GM19025 (cell line): ENCODE results near the gene CHST15.

Experiments used
- ATAC-seq: cut with Tn5 transposase; IDR thresholded peaks from one replicate; pipeline ENCODE4 v1.9.1; 2021; ENCODE audit warnings: mild to moderate bottlenecking, low read depth, moderate library complexity; ENCODE audit not compliant: unreplicated experiment

Gene CHST15

DNA sequence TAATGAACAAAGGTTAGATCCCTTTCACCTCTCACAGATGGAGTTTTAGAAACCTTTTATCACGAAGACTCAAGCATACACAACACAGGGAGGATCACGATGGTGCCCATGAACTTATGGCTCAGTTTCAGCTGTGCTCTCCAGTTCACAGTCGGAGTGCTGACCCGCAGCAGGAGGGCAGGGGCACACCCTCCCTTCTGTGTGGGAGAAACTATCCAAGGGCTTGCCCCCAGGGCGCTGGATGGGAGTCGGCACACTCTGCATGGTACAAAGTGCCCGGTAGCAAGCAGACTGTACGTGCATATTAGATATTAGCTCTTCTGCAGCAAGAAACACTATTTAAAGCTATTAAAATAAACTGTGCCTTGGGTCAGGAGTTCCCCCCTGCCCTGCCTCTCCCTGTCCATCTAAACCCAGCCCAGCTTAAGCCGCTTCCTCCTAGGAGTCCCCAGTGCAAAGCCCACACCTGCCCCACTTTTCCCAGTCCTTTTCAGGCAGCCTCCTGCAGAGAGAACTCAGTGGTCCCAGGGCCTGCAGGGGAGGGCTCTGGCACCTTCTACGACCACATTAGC, 76.5 kb downstream of the CHST15 start:
- no peak for ATAC-seq

DNA sequence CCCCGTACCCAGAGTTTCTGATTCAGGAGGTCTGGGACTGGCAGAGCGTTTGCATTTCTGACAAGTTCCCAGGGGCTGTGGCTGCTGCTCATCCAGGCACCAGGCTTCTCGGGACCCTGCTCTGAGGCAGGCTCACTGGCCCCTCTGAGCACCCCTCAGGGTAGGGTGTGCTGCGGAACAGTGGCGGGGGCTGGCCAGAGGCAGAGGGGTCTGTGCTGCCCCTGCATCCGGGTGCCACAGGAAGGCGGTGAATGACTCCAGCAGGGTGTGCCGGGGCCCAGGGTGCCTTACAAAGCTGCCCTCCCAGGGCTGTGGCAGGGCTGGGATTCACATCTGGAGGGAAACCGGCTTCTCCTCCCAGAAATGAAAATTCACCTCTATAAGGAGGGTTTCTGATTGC, 77.4 kb downstream of the CHST15 start:
- ATAC-seq: no peak

DNA sequence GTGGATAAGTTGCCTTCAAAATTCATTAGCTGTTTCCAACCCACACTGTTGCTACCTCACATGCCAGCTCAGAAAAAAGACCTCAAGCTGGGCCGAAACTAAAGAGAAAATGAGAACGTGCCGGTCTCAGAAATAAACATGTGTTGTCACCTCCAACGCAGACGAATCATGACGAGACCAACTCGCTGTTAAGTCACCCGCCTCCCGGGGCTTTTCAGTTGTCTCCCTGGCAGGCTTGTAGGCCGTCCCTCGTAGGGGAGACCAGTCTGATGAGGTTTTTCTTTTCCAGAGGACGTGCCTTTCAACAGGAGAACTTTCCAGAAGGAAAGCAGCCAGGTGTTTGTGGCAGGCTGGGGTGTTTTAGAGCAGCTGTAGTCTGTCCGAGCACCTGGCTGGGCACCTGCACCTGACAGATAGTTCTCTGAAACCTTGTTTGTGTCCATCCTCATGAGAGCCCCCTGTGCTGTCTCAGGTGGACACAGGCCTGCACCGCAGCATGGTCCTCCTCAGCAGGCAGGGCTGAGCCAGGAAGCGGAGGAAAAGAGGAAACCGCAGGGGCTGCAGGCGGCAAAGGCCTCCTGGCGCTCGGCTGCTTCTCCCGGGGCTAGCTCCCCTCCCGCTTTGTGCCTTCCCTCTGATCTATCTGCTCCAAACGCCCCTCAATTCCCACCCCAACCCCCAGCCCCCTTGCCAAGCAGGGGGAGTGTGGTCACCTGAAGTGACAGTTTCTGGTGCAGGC, 78.8 kb downstream of the CHST15 start:
- no peak for ATAC-seq

DNA sequence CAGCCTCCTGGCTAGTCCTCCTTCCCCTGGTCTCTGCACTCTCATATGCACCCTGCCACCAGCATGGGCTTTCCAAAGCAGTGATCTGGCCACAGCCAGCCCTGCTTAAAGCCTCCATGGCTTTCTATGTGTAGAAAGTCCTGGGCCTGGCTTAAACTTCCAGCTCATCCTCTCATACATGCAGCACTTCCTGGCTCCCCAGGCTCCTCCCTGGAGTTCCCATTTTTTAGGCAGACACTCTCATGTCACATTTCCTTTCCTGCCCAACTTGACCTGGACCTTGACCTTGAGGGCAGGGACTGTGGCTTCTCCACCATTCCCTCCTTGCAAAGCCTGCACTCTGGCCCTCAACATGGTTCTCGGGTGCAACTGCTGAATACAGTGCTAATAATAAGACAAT, 79.5 kb downstream of the CHST15 start:
- ATAC-seq: no peak

DNA sequence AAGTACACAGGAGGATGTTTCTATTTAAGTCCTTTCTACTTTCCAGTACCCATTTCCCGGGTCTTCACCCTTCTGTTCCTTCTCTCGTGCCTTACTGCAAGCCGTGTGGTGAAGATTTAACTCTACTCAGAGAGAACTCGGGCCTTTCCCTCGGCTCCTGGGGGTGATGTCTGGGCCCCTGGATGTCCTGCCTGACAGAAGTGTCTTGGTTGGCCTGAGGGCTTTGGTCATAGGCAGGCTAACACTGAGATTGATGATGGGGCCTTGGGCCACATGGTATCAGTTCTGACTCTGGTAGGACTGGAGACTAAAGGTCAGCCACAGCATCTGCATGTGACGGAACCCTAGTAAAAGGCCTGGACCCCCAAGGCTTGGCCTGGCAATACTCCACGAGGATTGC, 80.4 kb downstream of the CHST15 start:
- ATAC-seq: no peak

DNA sequence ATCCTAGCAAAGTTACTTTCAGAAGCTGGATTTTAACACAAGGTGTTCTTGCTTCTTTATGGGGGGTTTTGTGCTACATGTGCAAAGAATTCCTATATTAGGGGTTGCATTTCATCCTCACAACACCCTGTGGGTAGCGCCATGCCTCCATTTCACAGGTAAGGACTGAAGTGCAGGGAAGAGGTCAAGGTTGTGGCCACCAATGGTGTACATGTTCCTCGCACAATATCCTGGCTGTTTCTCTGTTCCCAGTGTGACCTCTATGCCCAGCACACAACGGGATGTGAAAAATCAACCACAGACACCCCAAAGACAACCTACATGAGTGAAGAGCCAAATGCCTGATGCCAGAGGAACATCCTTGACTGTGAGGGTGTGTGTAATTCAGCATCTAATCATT, 80.8 kb downstream of the CHST15 start:
- no peak for ATAC-seq

DNA sequence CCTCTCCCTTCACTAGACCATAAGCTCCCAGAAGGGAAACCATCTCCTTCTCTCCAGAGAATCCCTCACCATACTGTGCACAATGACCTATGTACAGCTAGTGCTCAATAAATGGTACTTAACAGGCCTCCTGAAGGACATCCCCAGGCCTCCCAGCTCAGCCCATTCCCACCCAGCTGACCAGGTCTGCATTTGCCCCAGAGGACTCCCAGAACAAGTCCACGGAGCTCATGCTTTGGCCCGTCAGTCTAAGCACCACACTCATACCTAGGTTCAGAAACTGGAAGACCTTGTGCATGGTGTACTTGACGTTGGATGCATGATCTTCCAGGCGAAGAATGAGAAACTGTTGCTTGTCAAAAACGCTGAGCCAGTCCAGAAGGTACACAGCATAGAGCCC, 81.3 kb downstream of the CHST15 start:
- no peak for ATAC-seq

DNA sequence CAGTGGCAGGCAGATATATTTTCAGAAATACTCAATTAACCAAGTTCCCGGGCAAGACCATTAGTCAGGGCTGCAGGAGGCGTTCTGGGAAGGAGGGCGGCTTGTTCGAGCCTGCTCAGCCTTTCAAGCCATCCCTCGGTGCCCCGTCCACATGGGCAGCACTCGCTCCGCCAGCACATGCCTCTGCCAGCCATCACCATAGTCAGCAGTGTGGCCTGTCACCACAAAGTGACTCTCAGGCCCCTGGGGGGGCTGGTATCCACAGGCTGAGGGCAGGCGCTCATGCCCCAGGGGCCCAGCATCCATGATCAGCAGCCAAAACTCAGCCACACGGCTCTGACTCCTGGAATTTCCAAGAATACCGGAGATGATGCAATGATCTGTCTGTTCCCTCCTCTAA, 81.9 kb downstream of the CHST15 start:
- no peak for ATAC-seq

DNA sequence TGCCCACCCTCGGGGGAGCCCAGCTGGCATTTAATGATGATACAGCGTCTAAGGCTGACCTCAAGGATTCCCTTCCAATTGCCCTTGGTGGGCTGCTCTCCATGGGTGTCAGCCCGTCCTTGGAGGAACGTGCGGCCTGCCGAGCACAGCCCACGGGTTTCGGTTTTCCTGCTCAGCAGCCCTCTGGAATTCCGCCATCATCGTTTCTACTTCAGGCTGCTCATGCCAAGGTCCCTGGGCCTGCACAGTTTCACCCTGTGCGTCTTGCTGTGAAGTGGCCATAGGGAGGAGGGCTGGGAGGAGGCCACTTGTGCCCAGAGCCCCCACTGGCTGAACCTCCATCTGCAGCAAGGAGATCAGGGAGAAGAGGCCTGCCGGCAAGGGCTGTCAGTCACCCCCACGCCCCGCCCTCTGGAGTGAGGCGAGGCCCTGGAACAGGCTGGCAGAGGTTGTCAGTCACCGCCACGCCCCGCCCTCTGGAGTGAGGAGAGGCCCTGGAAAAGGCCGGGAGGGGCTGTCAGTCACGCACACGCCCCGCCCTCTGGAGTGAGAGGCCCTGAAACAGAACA, 82.8 kb downstream of the CHST15 start:
- ATAC-seq: no peak

DNA sequence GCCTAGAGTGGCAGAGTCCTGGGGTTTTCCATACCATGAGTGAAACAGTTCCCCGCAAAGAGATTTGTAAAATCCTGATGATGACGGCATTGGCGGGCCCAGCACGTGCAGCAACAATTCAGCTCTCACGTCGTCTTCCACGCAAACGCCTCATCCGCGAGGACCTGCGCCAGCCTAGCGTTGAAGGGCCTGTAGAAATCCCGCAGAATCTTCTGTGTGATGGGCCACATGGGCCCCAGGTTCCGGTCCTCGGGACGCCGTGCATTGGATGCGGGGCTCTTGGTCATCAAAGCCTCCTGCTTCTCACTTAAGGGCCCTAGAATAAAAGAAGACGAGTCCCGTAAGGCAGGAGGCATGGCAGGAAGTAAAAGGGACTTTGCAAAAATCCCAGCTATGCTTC, 83.4 kb downstream of the CHST15 start:
- ATAC-seq: no peak

DNA sequence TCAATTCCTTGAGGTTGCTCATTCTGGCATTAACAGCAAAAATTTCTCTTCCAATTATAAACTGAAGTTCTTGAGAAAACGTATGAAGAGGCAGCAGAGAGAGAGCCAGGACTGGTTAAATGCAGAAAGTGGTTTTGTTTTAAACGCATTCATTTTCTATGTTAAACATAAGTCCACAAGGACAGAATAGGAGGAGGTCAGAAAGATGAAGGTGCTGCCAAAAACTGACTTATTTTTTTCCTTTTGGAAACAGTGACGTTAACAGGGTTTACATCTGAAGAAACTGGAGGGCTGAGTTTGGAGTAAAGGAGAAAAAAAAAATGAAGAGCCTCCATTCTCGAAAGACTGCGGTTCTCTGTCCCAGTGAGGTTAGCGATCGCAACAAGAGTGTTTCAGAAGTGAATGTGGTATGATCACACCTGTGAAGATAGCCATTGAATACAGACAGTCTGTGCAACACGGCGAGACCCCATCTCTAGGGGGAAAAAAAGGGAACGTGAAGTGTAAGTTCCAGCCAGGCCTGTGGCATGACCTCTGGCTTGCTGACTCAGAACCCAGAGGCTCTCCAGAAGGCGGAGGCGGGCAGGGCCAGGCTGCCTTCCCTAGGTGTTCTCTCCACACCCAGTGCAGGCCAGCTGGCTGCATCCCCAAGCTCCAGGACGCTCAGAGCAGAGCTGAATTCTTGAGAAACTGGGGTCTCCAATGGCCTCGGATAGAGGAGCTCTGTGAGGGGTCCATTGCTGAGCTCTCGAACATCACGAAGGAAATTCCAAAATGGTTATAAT, 84.0 kb downstream of the CHST15 start:
- ATAC-seq: no peak

DNA sequence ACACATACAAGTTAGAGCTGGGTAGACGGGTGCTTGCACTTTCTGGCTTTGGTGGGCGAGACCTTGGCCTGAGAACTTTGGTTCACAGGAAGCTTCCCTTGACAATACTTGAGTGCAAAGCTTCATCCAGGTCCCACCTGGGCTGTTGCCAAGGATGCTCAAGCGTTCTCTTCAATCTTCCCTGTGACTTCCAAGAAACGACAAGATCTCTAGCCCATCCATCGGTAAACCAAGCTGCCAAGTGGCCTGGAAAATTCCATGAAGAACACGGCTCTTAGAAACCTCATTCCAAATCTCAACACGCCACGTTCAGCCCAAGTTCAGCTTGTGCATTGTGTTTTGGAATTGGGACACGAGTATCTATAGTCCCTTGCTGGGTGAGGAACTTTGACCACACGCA, 84.7 kb downstream of the CHST15 start:
- ATAC-seq: no peak

DNA sequence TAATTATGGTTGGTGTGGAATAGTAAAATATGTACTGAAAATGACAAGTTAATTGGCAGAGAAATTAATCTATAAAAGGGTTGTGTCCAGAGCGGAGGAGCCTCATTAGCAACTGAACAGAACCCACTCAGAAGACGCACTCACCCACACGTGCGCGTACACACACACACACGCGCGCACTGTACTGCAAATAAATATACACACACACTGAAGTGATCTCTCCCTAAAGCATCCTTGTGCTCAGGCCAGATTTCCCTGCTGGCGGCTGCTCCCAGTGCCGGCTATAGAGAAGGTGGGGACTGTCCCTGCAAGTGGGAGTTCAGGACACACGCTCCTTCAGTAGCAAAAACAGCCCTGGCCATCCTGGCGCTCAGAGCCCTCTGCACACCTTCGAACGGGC, 85.2 kb downstream of the CHST15 start:
- no peak for ATAC-seq

DNA sequence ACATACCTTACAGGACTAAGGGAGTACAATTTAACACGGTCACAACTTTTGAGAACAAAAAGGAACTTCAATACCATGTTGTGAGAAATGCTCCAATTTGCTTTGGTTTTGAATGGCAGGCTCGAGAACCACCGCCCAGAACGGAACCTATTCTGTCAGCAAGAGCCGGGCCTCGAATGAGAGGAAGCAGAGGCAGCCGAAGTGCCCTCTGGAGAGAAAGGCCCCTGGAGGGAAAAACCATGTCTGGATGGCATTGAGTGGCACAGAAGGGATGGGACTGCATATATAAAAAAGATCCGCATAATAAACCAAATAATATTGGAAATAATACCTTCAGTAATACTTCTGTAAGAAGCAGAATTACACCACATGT, 85.6 kb downstream of the CHST15 start:
- ATAC-seq: no peak

DNA sequence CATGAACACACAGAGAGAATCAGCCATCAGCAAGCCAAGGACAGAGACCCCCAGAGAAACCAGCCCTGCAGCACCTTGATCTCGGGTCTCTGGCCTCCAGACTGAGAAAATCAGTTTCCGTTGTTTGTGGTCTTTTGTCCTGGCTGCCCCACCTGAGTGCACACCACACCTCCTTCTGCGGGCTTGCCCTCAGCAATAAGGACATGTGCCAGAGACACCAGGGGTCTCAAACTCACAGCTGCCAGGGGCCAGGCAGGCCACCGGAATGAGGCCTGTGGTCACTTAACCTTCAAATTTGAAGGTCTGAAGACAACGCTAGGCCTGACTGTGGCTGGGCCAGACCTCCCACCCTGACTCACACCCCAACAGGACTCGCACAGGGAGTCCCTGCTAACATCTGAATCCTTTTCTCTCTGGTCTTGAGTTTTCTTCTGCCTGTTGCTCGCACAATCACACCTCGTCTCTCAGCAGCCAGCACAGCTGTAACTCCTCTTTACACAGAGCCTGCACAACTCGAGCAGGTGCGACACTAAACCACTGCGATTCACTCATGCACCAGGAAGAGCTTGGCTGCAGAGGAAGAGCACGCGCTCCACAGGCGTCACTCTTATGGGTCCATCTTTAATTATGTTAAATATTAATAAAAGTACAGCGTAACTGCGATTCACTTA, 86.2 kb downstream of the CHST15 start:
- ATAC-seq: no peak

DNA sequence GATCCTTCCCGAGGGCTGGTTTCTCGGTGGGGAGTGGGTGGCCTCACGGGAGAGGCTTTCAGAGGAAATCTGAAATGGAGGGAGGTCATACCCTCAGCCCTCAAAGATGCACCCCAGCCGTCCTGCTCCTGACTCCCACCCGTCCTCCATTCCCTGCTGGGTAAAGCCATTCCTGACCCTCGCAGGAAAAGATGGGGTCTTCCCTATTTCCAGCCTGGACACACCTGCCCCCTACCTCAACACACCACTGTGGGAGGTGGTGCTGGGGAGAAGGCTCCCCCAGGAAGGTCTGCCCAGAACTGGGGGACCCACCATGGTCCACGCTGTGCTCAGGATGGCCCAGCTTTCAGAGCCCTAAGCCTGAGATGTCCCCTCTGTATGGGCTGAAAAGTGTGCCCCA, 86.9 kb downstream of the CHST15 start:
- ATAC-seq: no peak

DNA sequence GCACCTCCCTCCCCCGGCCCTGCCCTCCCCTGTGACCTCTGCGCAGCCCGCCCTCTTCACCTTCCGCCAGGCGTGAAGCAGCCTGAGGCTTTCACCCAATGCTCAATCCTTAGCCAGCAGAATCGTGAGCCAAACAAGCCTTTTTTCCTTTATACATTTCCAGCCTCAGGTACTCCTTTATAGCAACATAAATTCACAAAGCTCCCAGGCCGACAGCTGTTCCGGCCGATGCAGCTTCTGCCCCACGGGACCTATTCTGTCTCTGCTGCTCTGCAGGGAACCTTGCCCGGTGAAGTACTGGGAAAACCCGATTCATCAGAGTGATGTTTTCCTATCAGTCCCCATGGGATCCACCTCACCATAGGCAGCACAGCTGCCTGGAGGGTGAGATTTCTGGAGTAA, 87.4 kb downstream of the CHST15 start:
- ATAC-seq: no peak

DNA sequence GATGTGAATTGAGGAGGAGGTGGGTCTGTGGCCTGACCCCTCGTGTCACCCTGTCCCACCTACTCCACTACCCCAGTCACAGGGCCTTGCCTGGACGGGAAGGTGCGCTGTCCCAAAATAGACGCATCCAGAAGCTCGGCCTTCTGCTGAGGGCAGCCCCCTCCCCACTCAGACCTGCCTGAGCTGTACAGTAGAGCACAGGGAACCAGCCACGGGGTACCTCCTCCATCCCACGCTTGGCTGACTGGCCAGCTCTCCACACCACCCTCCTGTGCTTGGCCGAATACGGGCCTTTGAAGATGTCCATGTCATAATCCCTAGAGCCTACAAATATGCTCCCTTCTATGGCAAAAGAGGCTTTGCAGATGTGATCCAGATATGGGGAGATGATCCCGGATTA, 88.3 kb downstream of the CHST15 start:
- no peak for ATAC-seq

DNA sequence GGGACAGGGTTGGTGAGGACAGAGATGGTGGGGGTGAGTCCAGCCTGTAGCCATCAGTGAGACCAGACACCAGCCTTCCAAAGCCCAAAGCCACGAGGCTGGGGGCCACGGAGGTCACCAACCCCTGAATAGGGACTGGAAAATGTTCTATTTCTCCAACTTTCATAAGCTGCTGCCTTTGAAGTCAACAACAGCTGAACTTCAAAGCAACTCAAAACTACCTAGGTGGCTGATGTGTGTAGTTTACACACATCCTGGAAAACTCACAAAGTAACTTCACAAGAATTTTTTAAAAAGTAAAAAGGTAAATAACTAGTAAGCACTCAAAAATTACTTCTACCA, 88.8 kb downstream of the CHST15 start:
- ATAC-seq: no peak

DNA sequence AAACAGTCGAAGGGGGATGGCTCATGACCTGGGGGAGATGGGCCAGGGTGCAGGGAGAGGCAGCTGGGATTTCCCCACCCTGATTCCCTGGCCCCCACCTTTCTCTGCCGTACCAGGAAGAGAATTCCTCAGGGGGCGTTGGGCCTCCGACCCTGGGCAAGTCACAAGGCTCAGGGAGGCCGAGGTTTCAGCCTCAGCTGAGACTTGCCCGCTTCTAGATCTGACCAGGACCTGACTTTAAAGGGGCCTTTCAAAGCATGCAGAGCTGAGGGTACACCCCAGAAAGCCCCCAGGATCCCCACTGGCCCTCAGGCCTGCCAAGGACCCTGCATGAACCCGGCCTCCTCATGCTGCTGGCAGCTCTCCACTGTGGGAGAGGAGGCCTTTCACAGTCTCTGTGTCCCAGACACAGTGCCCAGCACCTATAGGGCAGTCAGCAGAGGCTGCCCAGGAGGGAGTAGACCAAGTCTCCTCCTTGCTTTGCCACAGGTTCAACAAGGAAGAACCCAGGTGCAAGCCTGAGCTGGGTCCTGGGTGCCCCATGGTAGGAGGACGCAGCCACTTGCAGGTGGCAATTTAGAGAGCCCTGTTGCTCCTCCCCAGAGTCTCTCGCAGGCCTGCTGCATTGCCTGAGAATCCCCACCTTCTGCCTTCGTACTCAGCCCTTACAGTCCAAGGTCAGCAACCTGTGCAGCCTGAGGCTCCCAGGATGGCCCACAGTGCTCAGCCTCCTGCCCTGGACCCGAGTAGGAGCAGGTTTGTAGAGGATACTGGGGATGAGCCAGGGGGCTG, 89.3 kb downstream of the CHST15 start:
- no peak for ATAC-seq
